Keratinocyte (primary cell): ENCODE data around the gene SLC25A23. TPM values are rescaled to one million over a fixed set of nuclear protein-coding genes. Genes with fewer than 3 reads are reported as not detected.

Source experiments
- DNase-seq: peaks from one replicate; pipeline ENCODE4 v3.0.0-alpha.2; 2011; ENCODE audit warnings: low read depth, missing footprints, low spot score
- FAIRE-seq: peaks from 2 replicates; lab custom pipeline; 2011; peaks lifted over from hg19 to GRCh38; lab: Jason Lieb, UNC
- H2AFZ ChIP-seq: 2 replicates; pipeline ENCODE4 v1.6.0; 2012; ENCODE audit warnings: low read length, control low read depth, inconsistent platforms; ENCODE audit not compliant: control insufficient read depth
- H3K27ac ChIP-seq: 2 replicates; pipeline ENCODE4 v1.5.1; 2011; ENCODE audit warnings: low read length; ENCODE audit not compliant: control insufficient read depth, insufficient read depth
- H3K27me3 ChIP-seq: 3 replicates; pipeline ENCODE4 v1.6.0; 2011; ENCODE audit warnings: low read length; ENCODE audit not compliant: control insufficient read depth, insufficient read depth; ENCODE audit errors: extremely low read depth
- H3K36me3 ChIP-seq, 2 experiments: 2 replicates in 1 of 2; 3 replicates in 1 of 2; pipeline ENCODE4 v1.5.1; 2011; ENCODE audit warnings: low read length in 2 of 2, mild to moderate bottlenecking in 1 of 2; ENCODE audit not compliant: control insufficient read depth in 2 of 2, insufficient read depth in 2 of 2; ENCODE audit errors: extremely low read depth in 1 of 2
- H3K4me1 ChIP-seq: 3 replicates; pipeline ENCODE4 v1.5.1; 2011; ENCODE audit warnings: low read length; ENCODE audit not compliant: control insufficient read depth, insufficient read depth; ENCODE audit errors: extremely low read depth
- H3K4me2 ChIP-seq: 3 replicates; pipeline ENCODE4 v1.6.0; 2011; ENCODE audit warnings: low read depth, low read length; ENCODE audit not compliant: control insufficient read depth, insufficient read depth; ENCODE audit errors: extremely low read depth
- H3K4me3 ChIP-seq, 3 experiments: fragments of 200-600 bp in 1 of 3; sonication (generic) in 1 of 3; 2 replicates in 2 of 3; 3 replicates in 1 of 3; pipeline ENCODE4 v1.5.1; 2011 to 2016; ENCODE audit warnings: low read length in 3 of 3, mild to moderate bottlenecking in 3 of 3, control low read depth in 2 of 3, inconsistent platforms in 1 of 3, low read depth in 1 of 3, mixed read lengths in 1 of 3, mixed run types in 1 of 3, moderate library complexity in 1 of 3; ENCODE audit not compliant: control insufficient read depth in 2 of 3, insufficient read depth in 2 of 3; ENCODE audit errors: extremely low read depth in 1 of 3
- H3K79me2 ChIP-seq: 2 replicates; pipeline ENCODE4 v1.6.0; 2012; ENCODE audit warnings: low read length; ENCODE audit not compliant: control insufficient read depth, insufficient read depth
- H3K9ac ChIP-seq: 3 replicates; pipeline ENCODE4 v1.6.0; 2011; ENCODE audit warnings: low read length; ENCODE audit not compliant: control insufficient read depth, insufficient read depth; ENCODE audit errors: extremely low read depth
- H3K9me1 ChIP-seq: 3 replicates; pipeline ENCODE4 v1.6.0; 2011; ENCODE audit warnings: low read length; ENCODE audit not compliant: control insufficient read depth, insufficient read depth; ENCODE audit errors: extremely low read depth
- H3K9me3 ChIP-seq: 2 replicates; pipeline ENCODE4 v1.5.1; 2012; ENCODE audit warnings: low read depth, low read length; ENCODE audit not compliant: control insufficient read depth
- H4K20me1 ChIP-seq: 3 replicates; pipeline ENCODE4 v1.6.0; 2011; ENCODE audit warnings: low read length; ENCODE audit not compliant: control insufficient read depth, insufficient read depth; ENCODE audit errors: extremely low read depth
- EZH2 ChIP-seq: IDR thresholded peaks from one replicate; pipeline ENCODE4 v1.6.1; 2012; ENCODE audit warnings: inconsistent platforms, mild to moderate bottlenecking, low read length, moderate library complexity
- dilution Hi-C: fragments of 300-500 bp; cut with MboI; formaldehyde crosslinking; loops from one replicate; pipeline ENCODE4 v1.7.0; 2020; ENCODE audit warnings: low sequenced_read_pairs; ENCODE audit not compliant: extremely low pct_ligation_motif_present
- polyA plus RNA-seq, 5 experiments: library from polyadenylated mRNA; depleted of rRNA in 3 of 5; stranded (reverse) in 3 of 5; stranded (forward) in 1 of 5; unstranded in 1 of 5; fragments of >200 nt; gene quantifications; 1 replicate in 1 of 5; 2 replicates in 3 of 5; 3 replicates in 1 of 5; pipeline versions ENCODE4 v1.2.1 to v1.2.3, GENCODE V29; 2011 to 2012; ENCODE audit warnings: missing spikeins in 2 of 5, low read depth in 1 of 5, low replicate concordance in 1 of 5
- TF ChIP-seq, protein P1 (sequence below), 3 experiments: IDR thresholded peaks in 1 of 3; conservative IDR thresholded peaks in 1 of 3; optimal IDR thresholded peaks in 1 of 3; 2 replicates in 2 of 3; 3 replicates in 1 of 3; pipeline versions ENCODE3 to v1.5.1; 2011; ENCODE audit warnings: low read length in 3 of 3, mild to moderate bottlenecking in 3 of 3, moderate library complexity in 2 of 3, control low read depth in 1 of 3, inconsistent platforms in 1 of 3; ENCODE audit not compliant: insufficient read depth in 2 of 3; ENCODE audit errors: extremely low read depth in 1 of 3

SLC25A23 gene
- polyA plus RNA-seq, 1 donor (not counting 4 experiments of a cell fraction or from before 2014, with no cell fraction given): 6.4 TPM

DNA sequence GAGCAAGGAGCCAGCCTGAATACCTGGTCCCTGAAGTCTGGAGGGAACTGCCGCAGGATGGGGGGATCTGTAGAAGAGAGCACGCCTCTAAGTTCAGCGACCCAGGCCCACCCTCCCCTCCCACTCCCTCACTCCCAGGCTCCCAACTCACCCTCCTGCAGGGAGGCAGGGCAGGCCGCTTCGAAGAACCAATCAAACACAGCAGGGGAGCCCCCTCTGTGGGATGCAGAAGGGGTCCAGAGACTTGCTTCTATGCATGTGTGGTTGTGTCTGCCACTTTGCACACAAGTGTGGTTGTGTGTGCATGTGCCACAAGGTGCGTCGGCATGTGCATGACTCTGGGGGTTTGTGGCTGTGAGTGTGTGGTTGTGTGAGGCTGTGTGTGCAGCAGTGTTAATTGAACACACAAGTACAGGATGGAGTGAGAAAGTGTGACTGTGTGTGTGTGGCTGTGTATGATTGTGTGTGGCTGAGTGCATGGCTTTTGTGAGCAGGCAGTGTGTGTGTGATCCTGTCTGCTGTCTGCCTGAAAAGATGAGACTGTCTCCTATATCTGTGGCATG is 20.3 kb upstream of the SLC25A23 start:
- dilution Hi-C loops: no loop called here
- no peaks in the 10 kb centered on the region for H3K9me3 ChIP-seq
- no peak overlapping the region for H3K9ac ChIP-seq
- no peaks in the 10 kb centered on the region for H3K36me3 ChIP-seq
- peaks cover 12% of the 10 kb centered on the region for H3K27me3 ChIP-seq
- TF ChIP-seq EZH2: no peak
- TF ChIP-seq, protein P1, sequence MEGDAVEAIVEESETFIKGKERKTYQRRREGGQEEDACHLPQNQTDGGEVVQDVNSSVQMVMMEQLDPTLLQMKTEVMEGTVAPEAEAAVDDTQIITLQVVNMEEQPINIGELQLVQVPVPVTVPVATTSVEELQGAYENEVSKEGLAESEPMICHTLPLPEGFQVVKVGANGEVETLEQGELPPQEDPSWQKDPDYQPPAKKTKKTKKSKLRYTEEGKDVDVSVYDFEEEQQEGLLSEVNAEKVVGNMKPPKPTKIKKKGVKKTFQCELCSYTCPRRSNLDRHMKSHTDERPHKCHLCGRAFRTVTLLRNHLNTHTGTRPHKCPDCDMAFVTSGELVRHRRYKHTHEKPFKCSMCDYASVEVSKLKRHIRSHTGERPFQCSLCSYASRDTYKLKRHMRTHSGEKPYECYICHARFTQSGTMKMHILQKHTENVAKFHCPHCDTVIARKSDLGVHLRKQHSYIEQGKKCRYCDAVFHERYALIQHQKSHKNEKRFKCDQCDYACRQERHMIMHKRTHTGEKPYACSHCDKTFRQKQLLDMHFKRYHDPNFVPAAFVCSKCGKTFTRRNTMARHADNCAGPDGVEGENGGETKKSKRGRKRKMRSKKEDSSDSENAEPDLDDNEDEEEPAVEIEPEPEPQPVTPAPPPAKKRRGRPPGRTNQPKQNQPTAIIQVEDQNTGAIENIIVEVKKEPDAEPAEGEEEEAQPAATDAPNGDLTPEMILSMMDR (optimal IDR thresholded peaks at IDR 0.05 in 1 of 3, IDR thresholded peaks at IDR 0.05 in 1 of 3, conservative IDR thresholded peaks at IDR 0.05 in 1 of 3; ENCODE audit: extremely low read depth in 1 of 3, insufficient read depth in 2 of 3, low read length in 3 of 3): no peak
- H3K79me2 ChIP-seq: no peaks in the 10 kb centered on the region
- no peaks in the 10 kb centered on the region for H3K9me1 ChIP-seq
- FAIRE-seq (no peak), DNase-seq (no peak)
- no peak overlapping the region for H3K27ac ChIP-seq
- peaks cover 5% of the 10 kb centered on the region for H3K4me1 ChIP-seq
- H3K4me2 ChIP-seq: no peak overlapping the region
- H3K4me3 ChIP-seq: no peak overlapping the region
- H2AFZ ChIP-seq: no peak overlapping the region
- H4K20me1 ChIP-seq: no peaks in the 10 kb centered on the region

DNA sequence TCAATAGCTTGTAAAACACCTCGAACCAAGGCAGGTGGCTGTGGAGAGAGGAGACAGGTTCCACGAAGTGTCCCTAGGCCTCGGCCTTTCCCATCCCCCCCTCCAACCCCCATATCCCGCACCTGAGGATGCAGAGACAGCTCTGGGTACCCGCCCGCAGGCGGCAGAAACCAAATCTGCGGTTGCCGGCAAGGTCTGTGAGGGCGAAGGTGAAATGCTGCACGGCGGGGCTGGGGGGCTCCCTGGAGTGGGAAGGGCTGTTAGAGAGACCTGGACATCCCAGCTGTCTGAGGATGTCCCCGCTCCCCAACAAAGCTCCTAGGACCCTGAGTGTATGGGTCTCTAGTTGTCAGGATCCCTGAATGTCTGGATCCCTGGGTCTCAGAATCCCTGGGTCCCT is 19.2 kb upstream of the SLC25A23 start:
- no peaks in the 10 kb centered on the region for H3K79me2 ChIP-seq
- no peak overlapping the region for H3K4me3 ChIP-seq
- dilution Hi-C loops: no loop called here
- no peak for FAIRE-seq
- H3K9me3 ChIP-seq: no peaks in the 10 kb centered on the region
- no peaks in the 10 kb centered on the region for H4K20me1 ChIP-seq
- H3K27ac ChIP-seq: no peak overlapping the region
- TF ChIP-seq, protein P1 (optimal IDR thresholded peaks at IDR 0.05 in 1 of 3, IDR thresholded peaks at IDR 0.05 in 1 of 3, conservative IDR thresholded peaks at IDR 0.05 in 1 of 3; ENCODE audit: extremely low read depth in 1 of 3, insufficient read depth in 2 of 3, low read length in 3 of 3): no peak
- no peak for TF ChIP-seq EZH2
- no peak overlapping the region for H3K9ac ChIP-seq
- no peak for DNase-seq
- H3K4me1 ChIP-seq: peaks cover 5% of the 10 kb centered on the region
- peaks cover 12% of the 10 kb centered on the region for H3K27me3 ChIP-seq
- no peaks in the 10 kb centered on the region for H3K9me1 ChIP-seq
- no peaks in the 10 kb centered on the region for H3K36me3 ChIP-seq
- H2AFZ ChIP-seq: no peak overlapping the region
- no peak overlapping the region for H3K4me2 ChIP-seq
